A549 (cell line): ENCODE data around the gene PBX1.

Experiments used
- BHLHE40 ChIP-seq: IDR thresholded peaks from 2 replicates; pipeline ENCODE4 v1.6.1; 2012; ENCODE audit warnings: low read depth, low read length, inconsistent platforms
- CBX8 ChIP-seq: fragments of 200-600 bp; sonication (generic); IDR thresholded peaks from 2 replicates; pipeline ENCODE4 v1.6.1; 2016
- ELK1 ChIP-seq: fragments of 150-350 bp; IDR thresholded peaks from 2 replicates; pipeline ENCODE4 v1.6.1; 2014; ENCODE audit warnings: low read depth, mild to moderate bottlenecking, low read length
- MAFK ChIP-seq: fragments of 450-650 bp; IDR thresholded peaks from 2 replicates; pipeline ENCODE4 v1.6.1; 2014; ENCODE audit not compliant: partially characterized antibody
- MYC ChIP-seq: IDR thresholded peaks from 2 replicates; pipeline ENCODE4 v1.6.1; 2012; ENCODE audit warnings: mild to moderate bottlenecking, inconsistent platforms, low read length, improper control_type of control experiment, borderline replicate concordance
- NPAS2 ChIP-seq: fragments of 250-450 bp; sonication (Bioruptor Pico); IDR thresholded peaks from 2 replicates; pipeline ENCODE4 v1.8.0; 2022; ENCODE audit warnings: mild to moderate bottlenecking, moderate library complexity, borderline replicate concordance
- POLR2A ChIP-seq: IDR thresholded peaks from 2 replicates; pipeline ENCODE4 v1.6.1; 2012; ENCODE audit warnings: mild to moderate bottlenecking, low read length
- POLR2AphosphoS2 ChIP-seq: conservative IDR thresholded peaks from 2 replicates; pipeline ENCODE4 v1.6.1; 2012; ENCODE audit warnings: low read length, improper control_type of control experiment, inconsistent platforms
- RNF2 ChIP-seq: fragments of 200-600 bp; sonication (generic); IDR thresholded peaks from 2 replicates; pipeline ENCODE4 v1.6.1; 2016; ENCODE audit warnings: low read depth, mild to moderate bottlenecking, antibody characterized with exemption, moderate library complexity, borderline replicate concordance
- TFCP2L1 ChIP-seq: fragments of 250-450 bp; sonication (Bioruptor Pico); IDR thresholded peaks from 2 replicates; pipeline ENCODE4 v1.5.0; 2021; ENCODE audit warnings: mild to moderate bottlenecking
- ZFP36 ChIP-seq: fragments of 450-650 bp; IDR thresholded peaks from 2 replicates; pipeline ENCODE4 v1.6.1; 2014; ENCODE audit warnings: borderline replicate concordance; ENCODE audit not compliant: partially characterized antibody
- TF ChIP-seq, protein P1 (sequence below): fragments of >200 bp; sonication (Bioruptor Twin); formaldehyde crosslinking; IDR thresholded peaks from 3 replicates; pipeline ENCODE4 v1.5.1; 2016
- TF ChIP-seq, protein P2 (sequence below): IDR thresholded peaks from 2 replicates; pipeline ENCODE4 v1.6.1; 2012

GRCh38 chr1:164575356-164575886, 16.4 kb downstream of the PBX1 start:
- TF ChIP-seq, protein P1, sequence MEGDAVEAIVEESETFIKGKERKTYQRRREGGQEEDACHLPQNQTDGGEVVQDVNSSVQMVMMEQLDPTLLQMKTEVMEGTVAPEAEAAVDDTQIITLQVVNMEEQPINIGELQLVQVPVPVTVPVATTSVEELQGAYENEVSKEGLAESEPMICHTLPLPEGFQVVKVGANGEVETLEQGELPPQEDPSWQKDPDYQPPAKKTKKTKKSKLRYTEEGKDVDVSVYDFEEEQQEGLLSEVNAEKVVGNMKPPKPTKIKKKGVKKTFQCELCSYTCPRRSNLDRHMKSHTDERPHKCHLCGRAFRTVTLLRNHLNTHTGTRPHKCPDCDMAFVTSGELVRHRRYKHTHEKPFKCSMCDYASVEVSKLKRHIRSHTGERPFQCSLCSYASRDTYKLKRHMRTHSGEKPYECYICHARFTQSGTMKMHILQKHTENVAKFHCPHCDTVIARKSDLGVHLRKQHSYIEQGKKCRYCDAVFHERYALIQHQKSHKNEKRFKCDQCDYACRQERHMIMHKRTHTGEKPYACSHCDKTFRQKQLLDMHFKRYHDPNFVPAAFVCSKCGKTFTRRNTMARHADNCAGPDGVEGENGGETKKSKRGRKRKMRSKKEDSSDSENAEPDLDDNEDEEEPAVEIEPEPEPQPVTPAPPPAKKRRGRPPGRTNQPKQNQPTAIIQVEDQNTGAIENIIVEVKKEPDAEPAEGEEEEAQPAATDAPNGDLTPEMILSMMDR, result no peak
- TF ChIP-seq RNF2 (no peak), POLR2AphosphoS2 (no peak), BHLHE40 (no peak), NPAS2 (CRISPR knock-in tag) (no peak), MYC (no peak), MAFK (no peak), CBX8 (no peak), ELK1 (no peak), POLR2A (no peak), ZFP36 (no peak), TFCP2L1 (CRISPR knock-in tag) (no peak)
- TF ChIP-seq, protein P2, sequence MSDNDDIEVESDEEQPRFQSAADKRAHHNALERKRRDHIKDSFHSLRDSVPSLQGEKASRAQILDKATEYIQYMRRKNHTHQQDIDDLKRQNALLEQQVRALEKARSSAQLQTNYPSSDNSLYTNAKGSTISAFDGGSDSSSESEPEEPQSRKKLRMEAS, result no peak
